ENCODE results near the gene POLR1H. TPM values are rescaled to one million over a fixed set of nuclear protein-coding genes. Genes with fewer than 3 reads are reported as not detected.
"Not testable (repeated sequence)": the region's sequence is repeated elsewhere in the genome, so short reads cannot be mapped to it uniquely, and the experiment has no call there.

The POLR1H gene
- total RNA-seq, result 37.8 TPM
- 100 to 1,000 TPM; 108 to 133 (median 122) TPM for polyA plus RNA-seq

GRCh38 chr6:30061092-30061857, at the start of gene POLR1H:
Gene POLR1H, plus strand, starts transcription at chr6:30061265. Its CDS starts 260 bp downstream, at chr6:30061525.
- Histone ChIP-seq H3K9me3 (ENCODE audit: control insufficient read depth in 2 of 2, low read length in 2 of 2) (no peaks in the 10 kb centered on the region), H3K36me3 (ENCODE audit: control insufficient read depth, insufficient read depth, low read length) (peaks cover 30% of the 10 kb centered on the region), H3K27ac (ENCODE audit: insufficient read depth, low read length, poor library complexity, severe bottlenecking) (peak within 1 kb of the TSS; percentile 99), H3K4me3 (ENCODE audit: low read depth, low read length) (peak within 1 kb of the TSS; percentile 99), H3K27me3 (ENCODE audit: control insufficient read depth, insufficient read depth, low read length) (no peaks in the 10 kb centered on the region), H3K4me1 (ENCODE audit: control insufficient read depth, insufficient read depth, low read length, poor library complexity, severe bottlenecking) (peaks cover 33% of the 10 kb centered on the region)
- Mint-ChIP-seq H3K36me3 (peaks cover 17% of the 10 kb centered on the region), H3K4me1 (peaks cover 10 to 59% (median 40%) of the 10 kb centered on the region in 4 donors), H3K9me3 (no peaks in the 10 kb centered on the region), H3K27ac (peak within 1 kb of the TSS; percentile 98 to 99 (median 99)), H3K27me3 (peaks cover 10% of the 10 kb centered on the region), H3K4me3 (peak within 1 kb of the TSS; percentile 92 to 100 (median 98))
- DNase-seq (peak; percentile 83 to 94 (median 88)), ATAC-seq (ENCODE audit: low read depth in 2 of 2) (peak; percentile 90 to 93)

GRCh38 chr6:30013291-30013922, 47.7 kb upstream of the POLR1H start:
- peaks cover 4% of the 10 kb centered on the region for H3K27me3 Mint-ChIP-seq
- no peak overlapping the region for H3K4me3 Mint-ChIP-seq
- Histone ChIP-seq H3K27me3 (ENCODE audit: control insufficient read depth, insufficient read depth, low read length) (no peaks in the 10 kb centered on the region), H3K4me3 (ENCODE audit: low read depth, low read length) (no peak overlapping the region), H3K9me3 (ENCODE audit: control insufficient read depth in 2 of 2, low read length in 2 of 2) (no peaks in the 10 kb centered on the region), H3K36me3 (ENCODE audit: control insufficient read depth, insufficient read depth, low read length) (no peaks in the 10 kb centered on the region), H3K4me1 (ENCODE audit: control insufficient read depth, insufficient read depth, low read length, poor library complexity, severe bottlenecking) (no peaks in the 10 kb centered on the region), H3K27ac (ENCODE audit: insufficient read depth, low read length, poor library complexity, severe bottlenecking) (no peak overlapping the region)
- ATAC-seq (ENCODE audit: low read depth in 2 of 2) (peak; percentile 37 to 63), DNase-seq (peak in 2 of 3 donors; percentile 28 to 41)
- no peak overlapping the region for H3K27ac Mint-ChIP-seq
- H3K4me1 Mint-ChIP-seq, result peaks cover 0 to 6% (median 0%) of the 10 kb centered on the region in 4 donors
- H3K9me3 Mint-ChIP-seq, result no peaks in the 10 kb centered on the region
- peaks cover 31% of the 10 kb centered on the region for H3K36me3 Mint-ChIP-seq

GRCh38 chr6:30019819-30020218, 41.2 kb upstream of the POLR1H start:
- DNase-seq (no peak), ATAC-seq (ENCODE audit: low read depth in 2 of 2) (no peak)
- Mint-ChIP-seq H3K9me3 (no peaks in the 10 kb centered on the region), H3K36me3 (peaks cover 22% of the 10 kb centered on the region), H3K27me3 (no peaks in the 10 kb centered on the region), H3K27ac (no peak overlapping the region), H3K4me3 (no peak overlapping the region), H3K4me1 (no peaks in the 10 kb centered on the region)
- no peaks in the 10 kb centered on the region for H3K36me3 ChIP-seq (ENCODE audit: control insufficient read depth, insufficient read depth, low read length)
- H3K27me3 ChIP-seq (ENCODE audit: control insufficient read depth, insufficient read depth, low read length), result no peaks in the 10 kb centered on the region
- H3K4me3 ChIP-seq (ENCODE audit: low read depth, low read length), result no peak overlapping the region
- H3K4me1 ChIP-seq (ENCODE audit: control insufficient read depth, insufficient read depth, low read length, poor library complexity, severe bottlenecking), result no peaks in the 10 kb centered on the region
- H3K27ac ChIP-seq (ENCODE audit: insufficient read depth, low read length, poor library complexity, severe bottlenecking), result no peak overlapping the region
- H3K9me3 ChIP-seq (ENCODE audit: control insufficient read depth in 2 of 2, low read length in 2 of 2), result no peaks in the 10 kb centered on the region

- no peaks in the 10 kb centered on the region for H3K27me3 Mint-ChIP-seq
These were observed 40.4 kb upstream of the POLR1H start for GRCh38 chr6:30020626-30021025.

GRCh38 chr6:30022189-30022588, 38.9 kb upstream of the POLR1H start:
- H3K36me3 Mint-ChIP-seq, result peaks cover 36% of the 10 kb centered on the region
- no peaks in the 10 kb centered on the region for H3K9me3 Mint-ChIP-seq
- H3K4me3 ChIP-seq (ENCODE audit: low read depth, low read length), result no peak overlapping the region
- H3K4me1 ChIP-seq (ENCODE audit: control insufficient read depth, insufficient read depth, low read length, poor library complexity, severe bottlenecking), result no peaks in the 10 kb centered on the region
- H3K27me3 ChIP-seq (ENCODE audit: control insufficient read depth, insufficient read depth, low read length), result no peaks in the 10 kb centered on the region
- no peaks in the 10 kb centered on the region for H3K36me3 ChIP-seq (ENCODE audit: control insufficient read depth, insufficient read depth, low read length)
- no peaks in the 10 kb centered on the region for H3K9me3 ChIP-seq (ENCODE audit: control insufficient read depth in 2 of 2, low read length in 2 of 2)
- H3K27ac ChIP-seq (ENCODE audit: insufficient read depth, low read length, poor library complexity, severe bottlenecking), result no peak overlapping the region
- peaks cover 0 to 10% (median 3%) of the 10 kb centered on the region in 4 donors for H3K4me1 Mint-ChIP-seq
- no peaks in the 10 kb centered on the region for H3K27me3 Mint-ChIP-seq
- ATAC-seq (ENCODE audit: low read depth in 2 of 2) (no peak), DNase-seq (no peak)
- H3K4me3 Mint-ChIP-seq, result no peak overlapping the region
- H3K27ac Mint-ChIP-seq, result no peak overlapping the region

More at GRCh38 chr6:30020626-30021025, 40.4 kb upstream of the POLR1H start:
- peaks cover 25% of the 10 kb centered on the region for H3K36me3 Mint-ChIP-seq
- DNase-seq, result no peak
- no peak for ATAC-seq (ENCODE audit: low read depth in 2 of 2)
- Histone ChIP-seq H3K4me3 (ENCODE audit: low read depth, low read length) (no peak overlapping the region), H3K4me1 (ENCODE audit: control insufficient read depth, insufficient read depth, low read length, poor library complexity, severe bottlenecking) (no peaks in the 10 kb centered on the region), H3K27ac (ENCODE audit: insufficient read depth, low read length, poor library complexity, severe bottlenecking) (no peak overlapping the region), H3K9me3 (ENCODE audit: control insufficient read depth in 2 of 2, low read length in 2 of 2) (no peaks in the 10 kb centered on the region), H3K36me3 (ENCODE audit: control insufficient read depth, insufficient read depth, low read length) (no peaks in the 10 kb centered on the region), H3K27me3 (ENCODE audit: control insufficient read depth, insufficient read depth, low read length) (no peaks in the 10 kb centered on the region)
- no peak overlapping the region for H3K4me3 Mint-ChIP-seq
- peak overlapping the region in 1 of 3 donors; percentile 77 for H3K27ac Mint-ChIP-seq
- H3K4me1 Mint-ChIP-seq, result peaks cover 0 to under 1% (median 0%) of the 10 kb centered on the region in 4 donors
- H3K9me3 Mint-ChIP-seq, result no peaks in the 10 kb centered on the region

- not testable (repeated sequence) for DNase-seq; H3K4me3 ChIP-seq (ENCODE audit: low read depth, low read length); H3K4me3 Mint-ChIP-seq; ATAC-seq (ENCODE audit: low read depth in 2 of 2); H3K4me1 ChIP-seq (ENCODE audit: control insufficient read depth, insufficient read depth, low read length, poor library complexity, severe bottlenecking); H3K36me3 ChIP-seq (ENCODE audit: control insufficient read depth, insufficient read depth, low read length); H3K9me3 Mint-ChIP-seq; H3K27ac ChIP-seq (ENCODE audit: insufficient read depth, low read length, poor library complexity, severe bottlenecking); H3K27me3 ChIP-seq (ENCODE audit: control insufficient read depth, insufficient read depth, low read length); H3K27me3 Mint-ChIP-seq; H3K27ac Mint-ChIP-seq; H3K9me3 ChIP-seq (ENCODE audit: control insufficient read depth in 2 of 2, low read length in 2 of 2)
- Mint-ChIP-seq H3K4me1 (peaks cover 0 to 11% (median 3%) of the 10 kb centered on the region in 4 donors), H3K36me3 (peaks cover 39% of the 10 kb centered on the region)
These were observed 38.4 kb upstream of the POLR1H start for GRCh38 chr6:30022712-30023111.

GRCh38 chr6:30025186-30025585, 35.9 kb upstream of the POLR1H start:
- no peak overlapping the region for H3K27ac Mint-ChIP-seq
- H3K36me3 ChIP-seq (ENCODE audit: control insufficient read depth, insufficient read depth, low read length), result no peaks in the 10 kb centered on the region
- no peaks in the 10 kb centered on the region for H3K9me3 ChIP-seq (ENCODE audit: control insufficient read depth in 2 of 2, low read length in 2 of 2)
- peaks cover 0 to 13% (median 3%) of the 10 kb centered on the region in 4 donors for H3K4me1 Mint-ChIP-seq
- no peaks in the 10 kb centered on the region for H3K27me3 Mint-ChIP-seq
- no peak overlapping the region for H3K4me3 Mint-ChIP-seq
- no peak overlapping the region for H3K4me3 ChIP-seq (ENCODE audit: low read depth, low read length)
- H3K9me3 Mint-ChIP-seq, result no peaks in the 10 kb centered on the region
- no peak for ATAC-seq (ENCODE audit: low read depth in 2 of 2)
- DNase-seq, result no peak
- H3K27ac ChIP-seq (ENCODE audit: insufficient read depth, low read length, poor library complexity, severe bottlenecking), result no peak overlapping the region
- H3K36me3 Mint-ChIP-seq, result peaks cover 41% of the 10 kb centered on the region
- H3K4me1 ChIP-seq (ENCODE audit: control insufficient read depth, insufficient read depth, low read length, poor library complexity, severe bottlenecking), result no peaks in the 10 kb centered on the region
- no peaks in the 10 kb centered on the region for H3K27me3 ChIP-seq (ENCODE audit: control insufficient read depth, insufficient read depth, low read length)
